ENCODE data around the gene MTA1. TPM values are rescaled to one million over a fixed set of nuclear protein-coding genes. Genes with fewer than 3 reads are reported as not detected.

Gene MTA1
- total RNA-seq, 4 donors from 2014 or later, result 62.9 to 218 (median 108) TPM

DNA sequence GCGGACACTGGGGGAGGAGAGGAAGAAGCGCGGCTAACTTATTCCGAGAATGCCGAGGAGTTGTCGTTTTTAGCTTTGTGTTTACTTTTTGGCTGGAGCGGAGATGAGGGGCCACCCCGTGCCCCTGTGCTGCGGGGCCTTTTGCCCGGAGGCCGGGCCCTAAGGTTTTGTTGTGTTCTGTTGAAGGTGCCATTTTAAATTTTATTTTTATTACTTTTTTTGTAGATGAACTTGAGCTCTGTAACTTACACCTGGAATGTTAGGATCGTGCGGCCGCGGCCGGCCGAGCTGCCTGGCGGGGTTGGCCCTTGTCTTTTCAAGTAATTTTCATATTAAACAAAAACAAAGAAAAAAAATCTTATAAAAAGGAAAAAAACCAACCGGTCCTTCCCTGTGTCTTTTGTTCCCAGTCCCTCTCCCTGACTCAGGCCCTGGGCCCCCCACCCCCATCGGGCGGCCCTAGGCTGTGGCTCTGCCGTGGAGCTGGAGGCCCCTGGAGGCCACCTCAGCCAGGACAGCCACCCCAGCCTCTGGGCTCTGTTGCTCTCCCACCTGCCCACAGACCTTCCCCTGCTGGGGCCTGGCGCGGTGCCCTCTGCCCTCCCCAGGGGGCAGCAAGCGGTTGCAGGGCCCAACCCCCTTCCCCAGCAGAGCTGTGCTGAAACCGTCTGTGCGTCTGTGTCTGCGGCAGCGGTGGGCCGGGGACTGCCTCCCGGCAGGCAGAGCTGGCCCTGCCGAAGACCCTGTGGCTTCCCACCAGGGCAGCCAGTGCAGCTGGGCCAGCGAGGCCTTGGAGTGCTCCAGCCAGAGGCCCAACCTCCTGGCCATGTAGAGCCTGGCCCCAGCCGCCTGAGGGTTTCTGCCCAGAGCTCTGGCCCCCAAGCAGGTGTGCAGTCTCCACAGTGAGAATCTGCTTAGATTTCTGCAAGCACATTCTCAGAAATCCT, 51.0 kb downstream of the MTA1 start:
- intact Hi-C loops (cut with DNase I; ENCODE audit: low total_unique reads), result no loop called here
- H3K4me3 ChIP-seq, result no peak overlapping the region

DNA sequence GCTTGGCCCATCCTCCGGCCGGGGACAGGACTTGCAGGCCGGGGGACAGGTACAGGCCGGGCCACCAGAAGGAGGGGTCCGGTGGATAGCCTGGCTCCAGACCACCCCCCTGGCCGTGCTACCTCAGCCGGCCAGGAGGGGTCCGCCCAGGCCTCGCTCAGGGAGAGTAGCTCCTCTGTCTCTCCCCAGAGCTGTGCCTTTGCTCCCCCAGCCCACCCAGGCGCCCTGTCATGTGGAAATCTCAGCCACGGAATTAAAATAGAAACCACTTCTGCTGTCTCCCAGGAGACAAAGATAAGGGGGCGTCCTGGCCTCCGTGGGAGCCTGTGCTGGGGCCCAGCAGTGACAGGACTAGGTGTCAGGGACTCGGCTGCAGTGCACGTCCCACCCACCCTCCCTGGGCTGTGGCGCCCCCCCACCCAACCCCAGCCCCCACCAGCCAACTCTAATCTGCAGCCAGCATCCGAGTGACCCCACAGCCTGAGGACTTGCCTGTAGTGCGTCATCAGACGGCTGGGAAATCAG, 51.7 kb downstream of the MTA1 start:
- no peaks in the 10 kb centered on the region for H3K27me3 ChIP-seq
- intact Hi-C loops (cut with DNase I; ENCODE audit: low total_unique reads), result no loop called here
- peaks cover 0 to 36% of the 10 kb centered on the region in 2 donors for H3K4me1 ChIP-seq
- no peaks in the 10 kb centered on the region for H3K36me3 ChIP-seq
- peak overlapping the region in 1 of 2 donors; percentile 34 for H3K27ac ChIP-seq
- no peak for DNase-seq
- H3K9me3 ChIP-seq, result no peaks in the 10 kb centered on the region
- TF ChIP-seq, protein P1, sequence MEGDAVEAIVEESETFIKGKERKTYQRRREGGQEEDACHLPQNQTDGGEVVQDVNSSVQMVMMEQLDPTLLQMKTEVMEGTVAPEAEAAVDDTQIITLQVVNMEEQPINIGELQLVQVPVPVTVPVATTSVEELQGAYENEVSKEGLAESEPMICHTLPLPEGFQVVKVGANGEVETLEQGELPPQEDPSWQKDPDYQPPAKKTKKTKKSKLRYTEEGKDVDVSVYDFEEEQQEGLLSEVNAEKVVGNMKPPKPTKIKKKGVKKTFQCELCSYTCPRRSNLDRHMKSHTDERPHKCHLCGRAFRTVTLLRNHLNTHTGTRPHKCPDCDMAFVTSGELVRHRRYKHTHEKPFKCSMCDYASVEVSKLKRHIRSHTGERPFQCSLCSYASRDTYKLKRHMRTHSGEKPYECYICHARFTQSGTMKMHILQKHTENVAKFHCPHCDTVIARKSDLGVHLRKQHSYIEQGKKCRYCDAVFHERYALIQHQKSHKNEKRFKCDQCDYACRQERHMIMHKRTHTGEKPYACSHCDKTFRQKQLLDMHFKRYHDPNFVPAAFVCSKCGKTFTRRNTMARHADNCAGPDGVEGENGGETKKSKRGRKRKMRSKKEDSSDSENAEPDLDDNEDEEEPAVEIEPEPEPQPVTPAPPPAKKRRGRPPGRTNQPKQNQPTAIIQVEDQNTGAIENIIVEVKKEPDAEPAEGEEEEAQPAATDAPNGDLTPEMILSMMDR (IDR thresholded peaks at IDR 0.05), result no peak
- TF ChIP-seq POLR2A (IDR thresholded peaks at IDR 0.05), result no peak
- no peak overlapping the region for H3K4me3 ChIP-seq

More for the DNA sequence above, 51.0 kb downstream of the MTA1 start:
- Histone ChIP-seq H3K9me3 (no peaks in the 10 kb centered on the region), H3K27ac (no peak overlapping the region), H3K36me3 (no peaks in the 10 kb centered on the region), H3K27me3 (no peaks in the 10 kb centered on the region), H3K4me1 (peaks cover 0 to 29% of the 10 kb centered on the region in 2 donors)
- TF ChIP-seq, protein P1 (IDR thresholded peaks at IDR 0.05), result no peak
- TF ChIP-seq POLR2A (IDR thresholded peaks at IDR 0.05), result no peak
- DNase-seq, result no peak

DNA sequence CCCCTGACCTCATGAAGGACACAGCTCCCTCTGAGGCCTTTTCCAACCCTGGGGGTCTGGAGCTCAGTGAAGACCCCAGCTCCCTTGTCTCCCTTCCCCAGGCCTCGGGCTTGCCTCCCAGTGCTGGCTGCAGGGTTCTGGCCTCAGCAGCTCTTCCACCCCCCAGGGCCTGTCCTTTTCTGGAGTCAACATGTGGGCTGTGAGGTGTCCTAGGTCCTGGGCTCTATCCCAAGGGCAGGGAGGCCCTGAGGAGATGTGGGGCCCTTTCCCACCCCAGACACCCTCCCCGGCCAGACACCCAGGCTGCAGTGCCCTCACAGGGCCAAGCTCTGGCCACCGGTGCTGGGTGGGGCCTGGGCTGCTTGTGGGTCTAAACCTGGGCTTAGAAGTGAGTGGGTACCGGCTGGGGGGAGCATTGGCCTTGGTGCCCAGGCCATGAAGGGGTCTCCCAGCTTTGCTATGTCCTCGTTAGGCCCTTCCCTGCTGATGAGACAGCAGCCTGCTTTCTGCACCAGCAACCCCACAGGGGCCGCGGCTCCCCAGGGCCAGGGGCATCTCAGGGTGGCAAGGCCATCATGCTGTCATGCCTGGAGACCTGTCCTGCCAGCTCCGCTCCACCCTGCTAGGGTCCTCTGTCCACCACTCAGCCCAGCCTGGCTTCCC, 52.3 kb downstream of the MTA1 start:
- Histone ChIP-seq H3K9me3 (no peaks in the 10 kb centered on the region), H3K4me1 (peaks cover 0 to 41% of the 10 kb centered on the region in 2 donors), H3K27me3 (no peaks in the 10 kb centered on the region), H3K36me3 (no peaks in the 10 kb centered on the region), H3K27ac (peak overlapping the region; percentile 19 to 34), H3K4me3 (no peak overlapping the region)
- TF ChIP-seq, protein P1 (IDR thresholded peaks at IDR 0.05), result no peak
- TF ChIP-seq POLR2A (IDR thresholded peaks at IDR 0.05), result no peak
- DNase-seq, result no peak
- intact Hi-C loops (cut with DNase I; ENCODE audit: low total_unique reads), result no loop called here

DNA sequence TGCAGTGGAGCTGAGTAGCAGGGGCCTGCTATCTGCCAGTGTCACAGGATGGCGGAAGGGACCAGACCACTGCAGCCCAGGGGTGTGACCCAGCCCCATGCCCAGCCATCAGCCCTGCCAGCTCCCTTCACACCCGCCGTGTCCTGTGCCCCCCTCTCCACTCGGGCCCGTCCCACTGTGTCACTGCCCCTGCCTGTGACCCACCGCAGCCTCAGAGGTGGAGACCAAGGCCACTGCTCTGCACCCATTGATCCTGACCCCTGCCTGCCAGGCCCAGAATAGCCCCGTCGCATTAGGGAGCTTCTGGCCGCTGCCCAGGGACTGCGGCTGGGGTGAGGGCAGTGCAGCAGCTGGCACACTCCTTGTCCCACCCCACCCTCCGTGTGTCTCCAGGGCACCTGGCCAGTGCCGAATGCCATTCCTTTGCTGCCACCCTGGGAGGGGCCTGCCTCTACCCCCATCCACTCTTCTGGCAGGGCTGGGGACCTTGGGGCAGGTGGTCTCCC, 52.9 kb downstream of the MTA1 start:
- no peak for TF ChIP-seq POLR2A (IDR thresholded peaks at IDR 0.05)
- TF ChIP-seq, protein P1 (IDR thresholded peaks at IDR 0.05), result no peak

More for the DNA sequence above, 52.9 kb downstream of the MTA1 start:
- H3K9me3 ChIP-seq, result no peaks in the 10 kb centered on the region
- peak overlapping the region in 1 of 2 donors; percentile 19 for H3K27ac ChIP-seq
- no peaks in the 10 kb centered on the region for H3K36me3 ChIP-seq
- H3K4me1 ChIP-seq, result peaks cover 0 to 41% of the 10 kb centered on the region in 2 donors
- H3K4me3 ChIP-seq, result no peak overlapping the region
- H3K27me3 ChIP-seq, result no peaks in the 10 kb centered on the region
- no peak for DNase-seq
- intact Hi-C loops (cut with DNase I; ENCODE audit: low total_unique reads), result no loop called here

All from uterus (tissue), 4 donors.